Muscle layer of colon (tissue), 2 donors: ENCODE results near the gene ALKBH6.

ENCODE experiments used
- H3K27ac ChIP-seq: one replicate; pipeline ENCODE4 v1.7.0; 2013; ENCODE audit warnings: low read depth, mild to moderate bottlenecking, low read length, moderate library complexity
- H3K27me3 ChIP-seq, 2 donors: one replicate each; pipeline ENCODE4 v1.7.0; 2013; ENCODE audit warnings: low read length in 2 of 2, mild to moderate bottlenecking in 2 of 2; ENCODE audit not compliant: insufficient read depth in 2 of 2, control insufficient read depth in 1 of 2
- H3K36me3 ChIP-seq: one replicate; pipeline ENCODE4 v1.7.0; 2013; ENCODE audit warnings: mild to moderate bottlenecking, low read length; ENCODE audit not compliant: insufficient read depth
- H3K4me1 ChIP-seq: one replicate; pipeline ENCODE4 v1.7.0; 2013; ENCODE audit warnings: mild to moderate bottlenecking, low read length; ENCODE audit not compliant: insufficient read depth
- H3K4me3 ChIP-seq, 2 donors: one replicate each; pipeline ENCODE4 v1.7.0; 2013; ENCODE audit warnings: low read length in 2 of 2, low read depth in 1 of 2, mild to moderate bottlenecking in 1 of 2, moderate library complexity in 1 of 2
- H3K9ac ChIP-seq: one replicate; pipeline ENCODE4 v1.7.0; 2013; ENCODE audit warnings: low read length
- H3K9me3 ChIP-seq: one replicate; pipeline ENCODE4 v1.7.0; 2013; ENCODE audit warnings: mild to moderate bottlenecking, low read length
- donor health status: abdominal sarcoma.
- donor health status: Adenocarcinoma of cecum.

ALKBH6 gene

GRCh38 chr19:36003284-36003683, 10.7 kb downstream of the ALKBH6 start:
- H3K36me3 ChIP-seq = peaks cover 10% of the 10 kb centered on the region
- no peak overlapping the region for H3K4me3 ChIP-seq
- H3K27ac ChIP-seq = no peak overlapping the region

GRCh38 chr19:36001605-36002004, 12.4 kb downstream of the ALKBH6 start:
- peaks cover 16% of the 10 kb centered on the region for H3K4me1 ChIP-seq
- H3K27me3 ChIP-seq = no peaks in the 10 kb centered on the region
- H3K36me3 ChIP-seq = peaks cover 10% of the 10 kb centered on the region
- no peak overlapping the region for H3K9ac ChIP-seq
- H3K4me3 ChIP-seq = no peak overlapping the region
- no peak overlapping the region for H3K27ac ChIP-seq
- no peaks in the 10 kb centered on the region for H3K9me3 ChIP-seq

More at GRCh38 chr19:36003284-36003683, 10.7 kb downstream of the ALKBH6 start:
- Histone ChIP-seq H3K9me3 (no peaks in the 10 kb centered on the region), H3K9ac (no peak overlapping the region), H3K27me3 (no peaks in the 10 kb centered on the region), H3K4me1 (peaks cover 14% of the 10 kb centered on the region)

GRCh38 chr19:35996777-35997176, 17.2 kb downstream of the ALKBH6 start:
- peaks cover 26% of the 10 kb centered on the region for H3K4me1 ChIP-seq
- H3K4me3 ChIP-seq = peak overlapping the region in 1 of 2 donors; percentile 90
- H3K27ac ChIP-seq = no peak overlapping the region
- H3K9ac ChIP-seq = no peak overlapping the region
- no peaks in the 10 kb centered on the region for H3K27me3 ChIP-seq
- peaks cover 9% of the 10 kb centered on the region for H3K36me3 ChIP-seq
- H3K9me3 ChIP-seq = no peaks in the 10 kb centered on the region

- Histone ChIP-seq H3K4me1 (peaks cover 26% of the 10 kb centered on the region), H3K27ac (peak within 1 kb of the TSS; percentile 83), H3K27me3 (no peaks in the 10 kb centered on the region), H3K9ac (peak within 1 kb of the TSS; percentile 96), H3K36me3 (no peaks in the 10 kb centered on the region), H3K9me3 (no peaks in the 10 kb centered on the region), H3K4me3 (peak within 1 kb of the TSS; percentile 78 to 90)
Observed at GRCh38 chr19:35995048-35995993, 18.7 kb downstream of the ALKBH6 start, which contains the start of gene SDHAF1. Gene SDHAF1 (plus strand): TSS chr19:35995188. CDS start chr19:35995275, 87 bp downstream.

- no peaks in the 10 kb centered on the region for H3K9me3 ChIP-seq
- H3K9ac ChIP-seq = no peak overlapping the region
- peak overlapping the region; percentile 17 to 90 for H3K4me3 ChIP-seq
- H3K36me3 ChIP-seq = no peaks in the 10 kb centered on the region
- peaks cover 18% of the 10 kb centered on the region for H3K4me1 ChIP-seq
- H3K27me3 ChIP-seq = no peaks in the 10 kb centered on the region
- no peak overlapping the region for H3K27ac ChIP-seq
Observed at GRCh38 chr19:35993923-35994598, 20.0 kb downstream of the ALKBH6 start.

- Histone ChIP-seq H3K27me3 (no peaks in the 10 kb centered on the region), H3K36me3 (no peaks in the 10 kb centered on the region), H3K4me3 (no peak overlapping the region), H3K27ac (no peak overlapping the region), H3K9ac (no peak overlapping the region), H3K4me1 (peaks cover 12% of the 10 kb centered on the region), H3K9me3 (no peaks in the 10 kb centered on the region)
Observed at GRCh38 chr19:35992907-35993765, 20.9 kb downstream of the ALKBH6 start.

- Histone ChIP-seq H3K9ac (no peak overlapping the region), H3K27ac (no peak overlapping the region), H3K4me3 (no peak overlapping the region), H3K9me3 (no peaks in the 10 kb centered on the region), H3K27me3 (peaks cover 0 to 10% of the 10 kb centered on the region in 2 donors), H3K36me3 (no peaks in the 10 kb centered on the region), H3K4me1 (peaks cover 12% of the 10 kb centered on the region)
Observed at GRCh38 chr19:35991731-35992450, 22.1 kb downstream of the ALKBH6 start.

GRCh38 chr19:35990771-35991730, 23.0 kb downstream of the ALKBH6 start:
- H3K4me3 ChIP-seq = no peak overlapping the region
- H3K27me3 ChIP-seq = peaks cover 5 to 18% of the 10 kb centered on the region in 2 donors
- H3K4me1 ChIP-seq = peaks cover 4% of the 10 kb centered on the region
- H3K27ac ChIP-seq = no peak overlapping the region
- no peaks in the 10 kb centered on the region for H3K36me3 ChIP-seq
- no peak overlapping the region for H3K9ac ChIP-seq
- H3K9me3 ChIP-seq = no peaks in the 10 kb centered on the region

GRCh38 chr19:35990156-35990555, 23.9 kb downstream of the ALKBH6 start:
- Histone ChIP-seq H3K27ac (no peak overlapping the region), H3K4me3 (no peak overlapping the region), H3K9ac (no peak overlapping the region), H3K4me1 (no peaks in the 10 kb centered on the region), H3K27me3 (peaks cover 8 to 21% of the 10 kb centered on the region in 2 donors), H3K36me3 (no peaks in the 10 kb centered on the region), H3K9me3 (no peaks in the 10 kb centered on the region)

- Histone ChIP-seq H3K4me3 (no peak overlapping the region), H3K27ac (no peak overlapping the region), H3K36me3 (no peaks in the 10 kb centered on the region), H3K9ac (no peak overlapping the region), H3K4me1 (no peaks in the 10 kb centered on the region), H3K27me3 (peaks cover 8 to 21% of the 10 kb centered on the region in 2 donors), H3K9me3 (no peaks in the 10 kb centered on the region)
Observed at GRCh38 chr19:35988824-35989223, 25.2 kb downstream of the ALKBH6 start.
